Activated CD4-positive, alpha-beta T cell treated with anti-CD3 and anti-CD28 coated beads, Interleukin-2, amount 10 ng/mL, durations not matched to agents 24 days and 14 days (primary cell): ENCODE data around the gene HOXA9. TPM values are rescaled to one million over a fixed set of nuclear protein-coding genes. Genes with fewer than 3 reads are reported as not detected.

Experiments
- DNase-seq: peaks from one replicate; pipeline ENCODE4 v3.0.0; 2022
- H3K27ac Mint-ChIP-seq: one replicate; pipeline ENCODE4 v1.8.0; 2022; ENCODE audit warnings: mild to moderate bottlenecking, mixed read lengths
- H3K27me3 Mint-ChIP-seq: one replicate; pipeline ENCODE4 v1.8.0; 2022; ENCODE audit warnings: mixed read lengths
- H3K36me3 Mint-ChIP-seq: one replicate; pipeline ENCODE4 v1.8.0; 2022; ENCODE audit warnings: low read depth, mild to moderate bottlenecking, mixed read lengths
- H3K4me1 Mint-ChIP-seq: one replicate; pipeline ENCODE4 v1.8.0; 2021; ENCODE audit warnings: mixed read lengths
- H3K4me3 Mint-ChIP-seq: one replicate; pipeline ENCODE4 v1.8.0; 2022; ENCODE audit warnings: mild to moderate bottlenecking, moderate library complexity, mixed read lengths
- H3K9me3 Mint-ChIP-seq: one replicate; pipeline ENCODE4 v1.8.0; 2021; ENCODE audit warnings: mixed read lengths
- intact Hi-C: fragments of 100-400 bp; cut with micrococcal nuclease; formaldehyde crosslinking; loops from one replicate; pipeline ENCODE4 v1.15.1; 2023
- total RNA-seq: library from RNA; stranded (reverse); gene quantifications from 2 replicates; pipeline ENCODE4 v1.2.3, GENCODE V29; 2022

The HOXA9 gene
- total RNA-seq, 1 donor from 2014 or later = not detected

DNA sequence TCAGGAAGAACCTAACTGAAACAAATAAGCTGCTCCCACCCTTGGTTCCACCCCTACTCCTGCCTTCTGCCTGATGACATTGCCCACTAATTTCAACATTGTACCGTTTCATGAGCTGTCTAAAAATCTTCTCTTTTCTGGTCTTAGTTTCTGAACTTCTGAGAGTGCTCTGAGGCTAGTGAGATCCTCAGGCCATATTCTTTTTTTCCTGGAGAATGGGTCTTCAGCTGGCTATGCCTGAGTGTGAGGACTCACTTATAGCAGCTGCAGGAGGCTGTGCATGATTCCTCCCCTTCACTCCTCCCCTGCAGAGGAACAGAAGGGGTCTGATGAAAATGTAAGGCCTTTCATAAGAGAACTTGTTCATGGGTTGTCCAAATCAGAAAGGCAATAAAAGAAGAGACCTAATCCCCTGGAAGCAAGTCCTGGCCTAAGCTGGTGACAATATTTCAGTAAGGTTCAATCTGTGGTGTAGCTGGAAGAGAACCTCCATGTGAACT is 45.9 kb downstream of the HOXA9 start:
- Mint-ChIP-seq H3K9me3 (no peaks in the 10 kb centered on the region), H3K27me3 (no peaks in the 10 kb centered on the region), H3K36me3 (no peaks in the 10 kb centered on the region), H3K4me1 (no peaks in the 10 kb centered on the region), H3K4me3 (no peak overlapping the region), H3K27ac (no peak overlapping the region)
- intact Hi-C loops = no loop called here
- no peak for DNase-seq

DNA sequence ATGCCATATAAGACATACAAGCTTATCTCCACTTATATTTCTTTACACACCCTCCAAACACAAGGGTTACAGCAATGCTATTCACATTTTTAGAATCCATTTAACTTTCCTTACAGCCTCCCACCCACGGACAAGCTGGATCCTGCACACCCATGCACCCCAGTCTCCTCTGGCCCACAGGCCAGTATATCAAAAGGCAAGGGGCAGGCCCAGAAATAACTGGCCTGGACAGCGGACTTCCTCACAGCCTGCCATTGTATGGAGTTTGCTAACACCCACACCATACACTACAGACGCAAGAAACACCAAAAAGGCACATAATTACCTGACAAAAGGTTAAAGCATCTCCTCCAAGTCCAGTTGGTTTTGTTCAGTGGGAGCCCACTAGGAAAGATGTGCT is 46.8 kb downstream of the HOXA9 start:
- no peak overlapping the region for H3K4me3 Mint-ChIP-seq
- no peaks in the 10 kb centered on the region for H3K27me3 Mint-ChIP-seq
- H3K9me3 Mint-ChIP-seq = no peaks in the 10 kb centered on the region
- DNase-seq = no peak
- intact Hi-C loops = no loop called here
- H3K36me3 Mint-ChIP-seq = no peaks in the 10 kb centered on the region
- H3K4me1 Mint-ChIP-seq = no peaks in the 10 kb centered on the region
- H3K27ac Mint-ChIP-seq = no peak overlapping the region

DNA sequence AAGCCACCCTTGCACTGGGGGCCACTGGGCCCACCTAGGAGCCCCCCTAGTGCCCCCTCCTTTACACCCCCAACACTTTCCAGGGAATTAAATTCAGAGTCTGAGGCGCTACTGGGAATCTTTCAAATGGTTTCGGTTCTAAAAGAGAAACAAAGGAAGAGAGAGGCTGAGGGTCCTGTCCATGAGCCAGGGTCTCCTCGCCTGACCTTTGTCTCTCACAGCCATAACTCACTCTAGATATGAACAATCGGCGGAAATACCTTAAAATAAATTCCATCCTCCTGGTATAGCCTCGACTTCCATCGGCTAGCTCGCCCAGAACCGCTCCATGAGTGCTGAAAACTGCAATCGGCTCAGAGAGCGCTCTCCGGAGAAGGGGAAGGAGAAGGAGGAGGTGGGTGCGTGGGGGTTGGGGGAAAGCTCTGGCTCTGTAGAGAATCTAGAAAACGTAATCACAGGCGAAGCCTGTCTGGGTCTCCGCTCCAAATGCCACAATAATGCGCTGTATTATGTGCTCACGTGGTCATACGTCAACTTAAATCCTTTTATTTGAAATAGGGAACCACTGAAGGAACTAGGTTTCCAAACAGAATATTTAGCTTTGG is 47.3 kb downstream of the HOXA9 start:
- no peaks in the 10 kb centered on the region for H3K4me1 Mint-ChIP-seq
- H3K27me3 Mint-ChIP-seq = no peaks in the 10 kb centered on the region
- no peak for DNase-seq
- no peaks in the 10 kb centered on the region for H3K9me3 Mint-ChIP-seq
- H3K4me3 Mint-ChIP-seq = no peak overlapping the region
- intact Hi-C loops = no loop called here
- no peaks in the 10 kb centered on the region for H3K36me3 Mint-ChIP-seq
- H3K27ac Mint-ChIP-seq = no peak overlapping the region

DNA sequence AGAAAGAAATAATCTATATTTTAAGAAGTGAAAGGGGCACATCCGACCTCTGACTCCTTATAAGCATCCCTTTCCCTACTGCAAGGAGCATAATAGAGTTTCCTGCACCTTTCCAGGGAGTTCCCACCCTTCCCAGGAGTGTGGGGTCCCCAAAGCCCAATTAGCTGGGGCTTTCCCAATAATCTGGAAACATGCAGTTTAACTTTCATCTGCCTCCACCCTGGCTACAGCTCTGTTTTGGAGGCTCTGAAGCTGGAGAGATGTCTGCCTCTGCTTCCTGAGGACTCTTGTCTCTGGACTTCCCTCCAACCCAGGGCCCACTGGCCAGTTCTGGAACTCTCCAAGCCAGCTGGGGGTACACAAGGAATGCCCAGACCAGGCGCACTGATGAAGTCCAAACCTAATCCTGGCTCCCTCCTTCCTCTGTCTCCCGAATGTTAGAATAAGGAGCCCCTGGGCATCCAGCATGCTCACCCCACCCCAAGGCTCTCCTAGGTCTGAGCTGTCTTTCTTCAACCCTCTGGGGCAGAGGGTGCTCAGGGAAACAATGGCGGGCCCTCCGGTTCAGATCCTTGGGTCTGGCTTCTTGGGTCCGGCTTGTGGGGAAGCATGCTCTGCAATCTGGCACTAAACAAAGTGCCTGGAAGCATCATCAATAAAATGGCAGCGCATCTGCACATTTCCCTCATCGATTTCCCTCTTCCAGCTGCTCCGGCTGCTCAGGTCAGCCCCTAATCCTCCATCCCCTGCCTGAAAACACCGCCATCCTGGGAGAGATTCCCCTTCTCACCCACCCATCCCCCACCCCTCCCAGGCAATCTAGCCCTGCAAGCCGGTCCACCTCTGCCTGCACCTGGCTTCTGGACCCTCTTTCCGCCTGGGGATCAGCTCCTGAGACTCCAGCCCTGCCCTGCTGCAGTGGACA is 48.1 kb downstream of the HOXA9 start:
- no peak overlapping the region for H3K27ac Mint-ChIP-seq
- H3K9me3 Mint-ChIP-seq = no peaks in the 10 kb centered on the region
- H3K27me3 Mint-ChIP-seq = no peaks in the 10 kb centered on the region
- no peak overlapping the region for H3K4me3 Mint-ChIP-seq
- intact Hi-C loops = no loop called here
- no peaks in the 10 kb centered on the region for H3K36me3 Mint-ChIP-seq
- no peak for DNase-seq
- H3K4me1 Mint-ChIP-seq = no peaks in the 10 kb centered on the region

DNA sequence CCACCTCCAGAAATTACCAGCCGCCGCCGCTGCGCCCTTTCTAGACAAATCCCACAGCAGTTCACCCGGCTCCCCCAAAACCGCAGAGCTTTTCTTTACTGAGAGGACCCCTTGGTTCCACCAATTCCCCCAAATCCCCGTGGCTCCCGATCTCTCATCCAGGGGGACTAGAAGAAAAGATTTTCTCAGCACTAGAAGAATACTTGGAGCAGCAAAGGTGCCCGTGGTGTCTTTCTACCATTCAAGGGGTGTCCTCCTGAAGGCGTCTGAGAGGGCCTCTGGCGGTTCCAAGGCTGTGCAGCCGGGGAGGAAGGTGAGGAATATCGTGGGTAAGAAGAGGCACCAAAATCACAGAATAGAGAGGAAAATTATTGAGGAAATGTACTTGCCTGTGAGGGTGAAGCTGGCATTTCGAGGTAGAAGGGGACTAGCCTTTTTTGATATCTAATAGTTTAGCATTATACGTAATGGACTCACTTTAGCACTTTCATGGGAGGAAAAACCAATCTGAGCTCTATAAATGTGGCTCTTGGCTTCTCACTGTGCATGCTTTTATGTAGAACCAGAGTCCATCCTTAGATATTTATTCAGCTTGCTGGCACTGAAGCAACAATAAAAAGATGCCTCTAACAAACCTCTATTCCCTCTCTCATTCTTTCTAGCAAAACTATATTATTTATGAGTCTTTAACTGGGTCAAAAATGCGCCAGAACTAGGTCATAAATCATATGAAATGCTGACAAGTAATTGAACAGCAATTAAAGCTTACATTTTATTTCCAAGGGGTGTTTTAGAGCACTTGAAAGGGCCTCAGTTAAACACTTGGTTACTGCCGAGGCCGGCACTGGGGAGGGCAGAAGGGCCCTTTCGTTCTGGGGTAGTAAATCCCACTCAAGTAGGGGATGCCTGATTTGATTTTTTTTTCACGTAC is 49.0 kb downstream of the HOXA9 start:
- intact Hi-C loops = no loop called here
- H3K27me3 Mint-ChIP-seq = peaks cover 5% of the 10 kb centered on the region
- H3K4me3 Mint-ChIP-seq = no peak overlapping the region
- H3K4me1 Mint-ChIP-seq = no peaks in the 10 kb centered on the region
- H3K36me3 Mint-ChIP-seq = no peaks in the 10 kb centered on the region
- no peak overlapping the region for H3K27ac Mint-ChIP-seq
- no peaks in the 10 kb centered on the region for H3K9me3 Mint-ChIP-seq
- DNase-seq = no peak

DNA sequence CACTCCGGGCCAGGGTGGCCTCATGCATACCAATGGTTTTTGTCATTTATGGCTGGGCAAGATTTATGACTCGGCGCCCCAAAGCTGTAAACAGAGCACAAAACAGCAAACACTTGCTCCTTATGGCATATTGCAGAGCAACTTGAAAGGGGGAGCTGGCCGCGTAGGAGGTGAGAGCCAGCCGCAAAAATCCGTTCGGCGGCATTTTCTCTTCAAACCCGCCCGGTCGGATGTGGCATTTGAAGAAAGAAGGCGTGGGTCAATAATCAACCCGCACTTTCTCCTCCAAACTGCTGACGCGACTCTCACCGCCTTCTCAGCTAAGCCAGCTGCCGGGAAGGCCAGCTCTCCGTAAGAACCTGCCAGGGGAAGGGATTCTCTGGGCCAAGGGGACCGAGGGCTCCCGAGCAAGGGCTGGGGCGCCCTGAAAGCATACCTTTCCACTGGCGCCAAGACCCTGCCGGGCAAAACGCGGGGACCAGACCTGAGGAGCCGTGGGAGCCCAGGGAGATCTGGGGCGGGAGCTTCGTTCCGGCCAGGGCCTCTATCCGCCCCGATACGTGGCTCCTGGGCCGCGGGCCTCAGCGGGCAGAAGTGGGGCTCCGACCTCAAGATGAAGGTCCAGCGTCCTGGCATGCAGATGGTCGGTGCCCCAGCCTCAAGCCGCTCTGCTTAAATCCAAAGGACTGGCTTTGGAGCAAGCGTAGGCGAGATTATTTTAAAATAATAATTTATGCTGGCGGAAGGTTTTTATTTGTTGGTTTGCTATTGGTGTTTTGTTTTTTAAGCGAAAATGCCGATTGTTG is 49.9 kb downstream of the HOXA9 start:
- Mint-ChIP-seq H3K9me3 (no peaks in the 10 kb centered on the region), H3K27me3 (peaks cover 5% of the 10 kb centered on the region), H3K36me3 (no peaks in the 10 kb centered on the region), H3K27ac (no peak overlapping the region), H3K4me3 (no peak overlapping the region), H3K4me1 (no peaks in the 10 kb centered on the region)
- no peak for DNase-seq
- intact Hi-C loops = no loop called here

DNA sequence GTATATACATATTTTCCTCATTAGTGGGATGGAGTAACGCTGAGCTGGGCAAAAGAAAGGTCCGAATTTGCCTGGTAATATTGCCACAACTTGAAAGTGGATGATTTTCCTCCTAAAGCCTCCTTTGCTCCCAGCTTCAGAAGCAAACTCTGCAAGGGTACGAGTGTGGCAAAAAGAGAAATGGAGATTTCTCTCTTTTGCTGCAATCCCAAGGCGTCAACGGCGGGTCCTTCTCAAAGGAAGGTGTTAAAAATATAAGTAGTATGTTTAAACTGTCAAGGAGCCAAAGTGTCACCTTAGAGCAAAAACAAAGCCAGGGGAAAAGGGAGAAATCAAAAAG is 50.5 kb downstream of the HOXA9 start:
- intact Hi-C loops = no loop called here
- Mint-ChIP-seq H3K4me3 (no peak overlapping the region), H3K27me3 (peaks cover 5% of the 10 kb centered on the region), H3K9me3 (no peaks in the 10 kb centered on the region), H3K4me1 (no peaks in the 10 kb centered on the region), H3K27ac (no peak overlapping the region), H3K36me3 (no peaks in the 10 kb centered on the region)
- DNase-seq = no peak

DNA sequence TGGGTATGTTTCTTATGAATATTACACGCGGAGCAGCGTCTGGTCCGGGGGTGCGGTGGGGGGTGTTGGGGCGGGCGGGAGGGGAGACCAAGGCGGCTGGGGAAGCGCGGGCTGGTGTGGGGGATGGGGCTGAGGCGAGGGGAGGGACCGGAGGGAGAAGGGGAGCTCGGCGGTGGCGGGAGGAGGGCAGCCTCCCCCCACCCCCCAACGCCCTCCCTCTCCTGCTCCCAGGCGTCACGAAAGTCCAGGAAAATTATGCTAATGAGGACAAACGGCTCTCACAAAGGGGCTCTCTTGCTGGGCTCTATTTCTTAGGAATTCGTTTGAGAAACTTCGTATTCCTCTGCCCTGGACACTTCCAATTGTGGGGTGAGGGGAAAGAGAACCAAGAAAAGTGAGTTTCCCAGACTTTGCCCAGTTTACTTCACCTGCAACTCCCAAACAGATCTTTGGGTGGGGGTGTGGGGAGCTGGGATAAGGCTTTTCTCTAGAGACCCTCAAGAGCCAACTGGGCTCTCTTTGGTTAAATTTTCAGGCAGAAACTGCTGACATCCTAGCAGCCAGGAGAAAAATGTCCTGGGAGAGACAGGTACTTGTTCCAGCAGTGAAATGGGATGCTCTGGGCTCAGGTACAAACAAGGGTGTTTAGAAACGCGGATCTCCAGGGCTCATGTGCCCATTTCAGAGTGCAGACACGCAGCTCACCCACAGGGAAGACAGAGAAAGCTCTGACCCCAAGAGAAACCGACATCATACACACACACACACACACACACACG is 51.2 kb downstream of the HOXA9 start:
- intact Hi-C loops = no loop called here
- Mint-ChIP-seq H3K36me3 (no peaks in the 10 kb centered on the region), H3K4me3 (no peak overlapping the region), H3K27me3 (peaks cover 5% of the 10 kb centered on the region), H3K27ac (no peak overlapping the region), H3K4me1 (no peaks in the 10 kb centered on the region), H3K9me3 (no peaks in the 10 kb centered on the region)
- no peak for DNase-seq

DNA sequence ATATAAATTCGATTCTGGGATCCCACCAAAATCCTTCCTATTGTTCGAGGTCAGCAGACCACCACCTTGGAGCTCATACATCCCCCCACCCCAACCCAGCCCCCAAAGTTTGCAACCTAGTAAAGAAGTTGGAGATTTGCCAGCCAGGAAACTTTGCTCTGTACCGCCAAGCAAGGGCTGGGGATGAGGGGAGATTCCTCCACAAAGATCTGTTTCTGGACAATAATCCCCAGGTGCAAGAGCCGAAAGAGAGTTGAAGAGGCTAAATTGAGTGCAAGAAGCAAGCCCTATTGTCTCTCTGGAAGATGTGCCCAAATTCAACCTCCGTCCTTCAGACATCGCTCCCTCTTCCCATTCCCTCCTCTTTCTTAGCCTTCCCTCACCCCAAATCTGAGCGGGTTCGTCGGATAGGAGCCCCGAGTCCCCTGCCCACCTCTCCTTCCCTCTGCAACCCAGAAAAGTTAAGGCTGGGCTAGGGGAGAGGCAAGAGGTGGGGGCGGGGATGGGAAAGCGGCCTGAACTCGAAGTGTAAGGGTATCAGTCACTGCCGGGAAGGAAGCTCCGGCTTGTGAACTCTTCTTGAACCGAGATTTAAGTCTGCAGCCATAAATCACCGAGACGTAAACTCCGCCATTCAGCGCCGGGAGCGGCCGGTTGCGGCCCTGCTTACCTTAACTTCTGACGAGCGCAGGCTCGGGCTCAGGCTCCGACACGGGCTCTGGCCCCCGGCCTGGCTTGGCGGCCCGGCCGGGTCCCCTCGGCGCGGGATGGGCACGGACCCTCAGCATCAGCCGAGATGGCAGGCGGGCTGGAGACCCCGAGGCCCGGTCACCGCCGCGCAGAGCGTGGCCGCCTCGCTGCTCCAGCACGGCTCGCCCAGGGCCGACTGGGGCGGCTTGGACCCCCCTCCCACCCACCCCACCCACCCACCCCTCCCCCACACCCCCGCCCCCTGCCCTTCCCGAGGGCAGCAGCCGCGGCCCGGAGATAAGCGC is 52.1 kb downstream of the HOXA9 start:
- H3K4me3 Mint-ChIP-seq = no peak overlapping the region
- intact Hi-C loops = no loop called here
- H3K36me3 Mint-ChIP-seq = no peaks in the 10 kb centered on the region
- no peaks in the 10 kb centered on the region for H3K4me1 Mint-ChIP-seq
- no peak for DNase-seq
- H3K27me3 Mint-ChIP-seq = peaks cover 5% of the 10 kb centered on the region
- H3K27ac Mint-ChIP-seq = no peak overlapping the region
- no peaks in the 10 kb centered on the region for H3K9me3 Mint-ChIP-seq
